SH-SY5Y (cell line): Measurements from ENCODE around the gene F2RL3.

ENCODE experiments used
- GATA2 ChIP-seq: IDR thresholded peaks from 2 replicates; pipeline ENCODE4 v1.6.1; 2011; ENCODE audit warnings: mild to moderate bottlenecking, low read depth, low read length
- GATA3 ChIP-seq: IDR thresholded peaks from 2 replicates; pipeline ENCODE4 v1.6.1; 2011; ENCODE audit warnings: low read depth, mild to moderate bottlenecking, low read length, moderate library complexity

- TF ChIP-seq GATA2 (no peak), GATA3 (no peak)
These were observed 4.3 kb downstream of the F2RL3 start for GRCh38 chr19:16892868-16893685.
